HG03280 (cell line): ENCODE measurements around the gene DENND2C.

Experiments used
- ATAC-seq: cut with Tn5 transposase; IDR thresholded peaks from one replicate; pipeline ENCODE4 v1.9.1; 2021; ENCODE audit warnings: mild to moderate bottlenecking, moderate library complexity; ENCODE audit not compliant: unreplicated experiment

DENND2C gene

DNA sequence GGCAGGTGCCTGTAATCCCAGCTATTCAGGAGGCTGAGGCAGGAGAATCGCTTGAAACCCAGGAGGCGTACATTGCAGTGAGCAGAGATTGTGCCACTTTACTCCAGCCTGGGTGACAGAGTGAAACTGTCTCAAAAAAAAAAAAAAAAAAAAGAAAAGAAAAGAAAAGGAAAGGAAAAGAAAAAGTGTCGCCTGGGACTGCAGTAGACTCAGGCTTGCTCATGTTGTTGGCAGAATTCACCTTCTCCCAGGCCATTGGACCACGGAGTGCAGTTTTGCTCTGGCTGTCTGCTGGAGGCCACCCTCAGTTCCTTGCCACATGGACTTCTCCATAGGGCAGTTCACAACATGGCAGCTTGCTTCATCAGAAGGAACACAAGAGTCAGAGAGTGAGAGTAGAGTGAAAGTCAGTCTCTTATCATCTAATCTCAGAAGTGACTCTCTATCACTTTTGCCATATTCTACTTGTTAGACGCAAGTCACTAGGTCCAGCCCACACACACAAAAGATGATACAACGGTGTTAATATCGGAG lies 117.7 kb downstream of the DENND2C start:
- no peak for ATAC-seq

- no peak for ATAC-seq
Measured at GRCh38 chr1:114551400-114551799, 118.4 kb downstream of the DENND2C start.

GRCh38 chr1:114550336-114550735 lies 119.5 kb downstream of the DENND2C start:
- ATAC-seq = no peak

GRCh38 chr1:114549137-114549536 lies 120.7 kb downstream of the DENND2C start:
- no peak for ATAC-seq

- ATAC-seq = no peak
Measured at GRCh38 chr1:114547076-114547475, 122.8 kb downstream of the DENND2C start.

DNA sequence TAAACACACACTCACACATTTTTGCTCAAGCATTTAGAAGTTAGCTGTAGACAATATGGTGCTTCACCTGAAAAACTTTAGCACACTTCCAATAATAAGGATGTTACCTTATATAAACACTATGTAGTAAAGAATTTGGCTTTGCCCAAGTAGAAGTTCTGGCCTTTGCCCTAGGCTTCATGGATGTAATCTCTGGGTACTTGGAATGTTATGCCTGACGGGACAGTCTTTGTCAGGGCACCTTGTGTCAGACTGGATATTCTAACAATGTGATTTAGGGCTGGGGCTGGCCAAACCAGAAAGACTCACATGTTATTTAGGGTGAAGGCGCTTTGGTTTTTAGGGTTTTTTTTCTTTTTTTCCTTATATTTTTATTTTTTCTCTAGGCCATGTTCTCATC lies 124.1 kb downstream of the DENND2C start:
- no peak for ATAC-seq

DNA sequence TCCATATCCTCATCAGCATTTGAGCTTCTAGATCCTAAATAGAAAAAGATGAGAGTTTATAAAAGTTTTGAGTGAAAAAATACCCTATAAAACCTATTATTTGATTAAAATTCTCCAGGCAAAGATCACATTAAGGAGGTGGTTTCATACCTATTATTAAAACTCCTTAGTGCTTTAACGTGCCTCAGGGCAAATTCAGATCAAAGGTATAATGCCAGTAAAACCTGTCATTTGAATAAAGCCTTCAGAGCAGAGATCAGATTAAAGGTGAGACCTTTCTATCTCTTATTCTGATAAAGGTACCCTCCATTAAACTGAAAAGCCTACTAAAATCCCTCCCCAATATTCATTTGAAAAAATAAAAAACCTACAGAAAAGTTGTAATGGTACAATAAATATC lies 124.5 kb downstream of the DENND2C start:
- ATAC-seq = no peak

DNA sequence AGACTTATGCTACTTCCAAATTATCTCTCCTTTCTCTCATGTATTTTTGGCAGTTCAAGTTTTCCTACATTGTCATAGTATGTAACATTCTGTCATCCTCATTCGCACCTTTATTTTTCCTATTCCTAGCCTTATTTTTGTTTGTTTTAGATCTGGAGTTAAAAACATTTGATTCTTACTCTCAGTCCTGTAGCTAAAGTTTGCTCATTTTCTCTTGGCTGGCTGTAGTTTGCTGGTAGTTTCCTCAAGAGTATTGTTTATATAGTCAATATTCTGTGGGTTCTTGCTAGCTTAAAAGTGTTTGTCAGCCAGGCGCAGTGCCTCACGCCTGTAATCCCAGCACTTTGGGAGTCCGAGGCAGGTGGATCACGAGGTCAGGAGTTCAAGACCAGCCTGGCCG lies 129.0 kb downstream of the DENND2C start:
- no peak for ATAC-seq

DNA sequence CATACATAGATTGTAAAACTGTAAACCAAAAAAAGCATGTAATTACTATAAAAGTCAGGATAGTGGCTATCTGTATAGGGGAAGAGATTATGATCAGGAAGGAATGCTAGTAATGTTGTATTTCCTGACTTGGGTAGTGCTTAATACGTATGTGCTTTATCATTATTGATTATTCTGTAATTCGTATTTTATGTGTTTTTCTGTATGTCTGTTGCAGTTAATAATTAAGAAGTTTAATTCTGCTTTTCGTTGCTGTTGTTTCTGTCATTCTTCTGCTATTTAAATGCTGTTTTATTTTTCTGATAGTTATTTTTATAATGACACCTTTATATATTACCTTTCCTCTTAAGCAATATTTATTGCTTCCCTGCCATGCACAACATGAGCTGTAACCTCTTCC lies 129.6 kb downstream of the DENND2C start:
- ATAC-seq = no peak

GRCh38 chr1:114536043-114536442 lies 133.8 kb downstream of the DENND2C start:
- ATAC-seq = no peak

- no peak for ATAC-seq
Measured at GRCh38 chr1:114535401-114535800, 134.4 kb downstream of the DENND2C start.
